IPS-18c (cell line): ENCODE measurements around the gene PARN.
"Not testable (repeated sequence)": the region's sequence is repeated elsewhere in the genome, so short reads cannot be mapped to it uniquely, and the experiment has no call there.

Experiments used
- H3K4me3 ChIP-seq: 2 replicates; pipeline ENCODE4 v1.7.0; 2013; ENCODE audit warnings: low read depth, mild to moderate bottlenecking, low read length, moderate library complexity; ENCODE audit not compliant: insufficient read depth
- H3K9me3 ChIP-seq: one replicate; pipeline ENCODE4 v1.6.1; 2013; ENCODE audit warnings: mild to moderate bottlenecking, low read length, moderate library complexity; ENCODE audit not compliant: control insufficient read depth, insufficient read depth

The PARN gene

GRCh38 chr16:14559809-14560241, 70.2 kb downstream of the PARN start:
- Histone ChIP-seq H3K4me3 (no peak overlapping the region), H3K9me3 (no peaks in the 10 kb centered on the region)

GRCh38 chr16:14553447-14553846, 76.6 kb downstream of the PARN start:
- H3K4me3 ChIP-seq, result no peak overlapping the region
- no peaks in the 10 kb centered on the region for H3K9me3 ChIP-seq

GRCh38 chr16:14549789-14550153, 80.3 kb downstream of the PARN start:
- no peak overlapping the region for H3K4me3 ChIP-seq
- H3K9me3 ChIP-seq, result no peaks in the 10 kb centered on the region

- H3K9me3 ChIP-seq, result no peaks in the 10 kb centered on the region
- H3K4me3 ChIP-seq, result no peak overlapping the region
Observed at GRCh38 chr16:14548933-14549788, 80.9 kb downstream of the PARN start.

GRCh38 chr16:14545346-14545884, 84.6 kb downstream of the PARN start:
- no peak overlapping the region for H3K4me3 ChIP-seq
- no peaks in the 10 kb centered on the region for H3K9me3 ChIP-seq

- H3K9me3 ChIP-seq, H3K4me3 ChIP-seq: not testable (repeated sequence)
Observed at GRCh38 chr16:14544846-14545245, 85.2 kb downstream of the PARN start.

- no peaks in the 10 kb centered on the region for H3K9me3 ChIP-seq
- H3K4me3 ChIP-seq, result no peak overlapping the region
Observed at GRCh38 chr16:14539631-14540030, 90.4 kb downstream of the PARN start.

GRCh38 chr16:14539156-14539555, 90.9 kb downstream of the PARN start:
- no peak overlapping the region for H3K4me3 ChIP-seq
- no peaks in the 10 kb centered on the region for H3K9me3 ChIP-seq

GRCh38 chr16:14538604-14539003, 91.5 kb downstream of the PARN start:
- no peak overlapping the region for H3K4me3 ChIP-seq
- no peaks in the 10 kb centered on the region for H3K9me3 ChIP-seq

- Histone ChIP-seq H3K9me3 (no peaks in the 10 kb centered on the region), H3K4me3 (no peak overlapping the region)
Observed at GRCh38 chr16:14531613-14532012, 98.4 kb downstream of the PARN start.

- H3K4me3 ChIP-seq, result no peak overlapping the region
- H3K9me3 ChIP-seq, result no peaks in the 10 kb centered on the region
Observed at GRCh38 chr16:14531101-14531500, 99.0 kb downstream of the PARN start.

GRCh38 chr16:14530046-14530445, 100.0 kb downstream of the PARN start:
- H3K9me3 ChIP-seq, result no peaks in the 10 kb centered on the region
- H3K4me3 ChIP-seq, result no peak overlapping the region

- Histone ChIP-seq H3K9me3 (no peaks in the 10 kb centered on the region), H3K4me3 (no peak overlapping the region)
Observed at GRCh38 chr16:14529010-14529669, 100.9 kb downstream of the PARN start.

- Histone ChIP-seq H3K4me3 (no peak overlapping the region), H3K9me3 (no peaks in the 10 kb centered on the region)
Observed at GRCh38 chr16:14528306-14528705, 101.8 kb downstream of the PARN start.

GRCh38 chr16:14527411-14528044, 102.5 kb downstream of the PARN start:
- Histone ChIP-seq H3K4me3 (no peak overlapping the region), H3K9me3 (no peaks in the 10 kb centered on the region)

GRCh38 chr16:14525596-14525995, 104.5 kb downstream of the PARN start:
- no peak overlapping the region for H3K4me3 ChIP-seq
- H3K9me3 ChIP-seq, result no peaks in the 10 kb centered on the region

- H3K4me3 ChIP-seq, result no peak overlapping the region
- H3K9me3 ChIP-seq, result no peaks in the 10 kb centered on the region
Observed at GRCh38 chr16:14524979-14525378, 105.1 kb downstream of the PARN start.

GRCh38 chr16:14523632-14524031, 106.4 kb downstream of the PARN start:
- H3K9me3 ChIP-seq, result no peaks in the 10 kb centered on the region
- H3K4me3 ChIP-seq, result no peak overlapping the region
